GM23338 (cell line): Measurements from ENCODE around the gene SFSWAP. TPM values are rescaled to one million over a fixed set of nuclear protein-coding genes. Genes with fewer than 3 reads are reported as not detected.

Experiments used
- ATAC-seq: fragments of 200-7000 bp; cut with Tn5 transposase; 3 replicates; pipeline ENCODE4 v1.9.1; 2020
- DNase-seq: peaks from one replicate; pipeline ENCODE4 v3.0.0-alpha.2; 2015; ENCODE audit warnings: low spot score
- H2AFZ ChIP-seq: fragments of 200-600 bp; sonication (generic); 2 replicates; pipeline ENCODE4 v1.8.0; 2016; ENCODE audit warnings: antibody characterized with exemption, mild to moderate bottlenecking, moderate library complexity
- H3F3A ChIP-seq: fragments of 200-600 bp; sonication (generic); replicated peaks from 2 replicates; pipeline ENCODE4 v1.8.0; 2017; ENCODE audit warnings: antibody characterized with exemption, mixed run types, low read depth
- H3K27ac ChIP-seq: fragments of 200-600 bp; sonication (generic); 2 replicates; pipeline ENCODE4 v1.6.1; 2016; ENCODE audit warnings: low read depth
- H3K27me3 ChIP-seq: fragments of 200-600 bp; sonication (generic); 2 replicates; pipeline ENCODE4 v1.8.0; 2016; ENCODE audit warnings: mild to moderate bottlenecking, mixed run types, moderate library complexity; ENCODE audit not compliant: insufficient read depth
- H3K36me3 ChIP-seq: fragments of 200-600 bp; sonication (generic); 2 replicates; pipeline ENCODE4 v1.8.0; 2016; ENCODE audit warnings: mild to moderate bottlenecking; ENCODE audit not compliant: insufficient read depth
- H3K4me1 ChIP-seq: fragments of 200-600 bp; sonication (generic); 2 replicates; pipeline ENCODE4 v1.8.0; 2016; ENCODE audit warnings: mild to moderate bottlenecking, moderate library complexity; ENCODE audit not compliant: insufficient read depth
- H3K4me2 ChIP-seq: fragments of 200-600 bp; sonication (generic); 2 replicates; pipeline ENCODE4 v1.7.1; 2017; ENCODE audit warnings: mixed run types
- H3K4me3 ChIP-seq: fragments of 200-600 bp; sonication (generic); 2 replicates; pipeline ENCODE4 v1.6.1; 2016; ENCODE audit warnings: mixed run types
- H3K79me2 ChIP-seq: fragments of 200-600 bp; sonication (generic); replicated peaks from 2 replicates; pipeline ENCODE4 v1.8.0; 2017; ENCODE audit warnings: mild to moderate bottlenecking; ENCODE audit not compliant: insufficient read depth
- H3K9me2 ChIP-seq: fragments of 200-600 bp; sonication (generic); 2 replicates; pipeline ENCODE4 v1.8.0; 2017; ENCODE audit not compliant: insufficient read depth
- H4K20me1 ChIP-seq: fragments of 200-600 bp; sonication (generic); replicated peaks from 2 replicates; pipeline ENCODE4 v1.8.0; 2017; ENCODE audit warnings: mild to moderate bottlenecking; ENCODE audit not compliant: insufficient read depth
- H3K27ac Mint-ChIP-seq: 2 replicates; pipeline ENCODE4 v1.8.0; 2020; ENCODE audit warnings: inconsistent platforms, mild to moderate bottlenecking, moderate library complexity, mixed read lengths
- H3K27me3 Mint-ChIP-seq: 3 replicates; pipeline ENCODE4 v1.8.0; 2022; ENCODE audit warnings: low read depth, mild to moderate bottlenecking, moderate library complexity, mixed read lengths, inconsistent platforms; ENCODE audit not compliant: insufficient read depth, poor library complexity
- H3K36me3 Mint-ChIP-seq: 3 replicates; pipeline ENCODE4 v1.8.0; 2021; ENCODE audit warnings: low read depth, mild to moderate bottlenecking, inconsistent platforms, moderate library complexity, mixed read lengths
- H3K4me1 Mint-ChIP-seq: 3 replicates; pipeline ENCODE4 v1.8.0; 2020; ENCODE audit warnings: mild to moderate bottlenecking, inconsistent platforms, mixed read lengths
- H3K4me3 Mint-ChIP-seq: 3 replicates; pipeline ENCODE4 v1.8.0; 2021; ENCODE audit warnings: moderate library complexity, mild to moderate bottlenecking, inconsistent platforms, mixed read lengths
- H3K9me3 Mint-ChIP-seq: 3 replicates; pipeline ENCODE4 v1.8.0; 2020; ENCODE audit warnings: moderate library complexity, mild to moderate bottlenecking, inconsistent platforms, mixed read lengths
- CREB1 ChIP-seq: fragments of 250-450 bp; sonication (Bioruptor Pico); IDR thresholded peaks from 2 replicates; pipeline ENCODE4 v1.5.0; 2020; ENCODE audit warnings: low read depth, mild to moderate bottlenecking, moderate library complexity
- EZH2 ChIP-seq: fragments of 200-600 bp; sonication (generic); IDR thresholded peaks from one replicate; pipeline ENCODE4 v1.8.0; 2017; ENCODE audit warnings: antibody characterized with exemption, mild to moderate bottlenecking, low read depth; ENCODE audit not compliant: unreplicated experiment
- EZH2phosphoT487 ChIP-seq: fragments of 200-600 bp; sonication (generic); IDR thresholded peaks from one replicate; pipeline ENCODE4 v1.8.1; 2018; ENCODE audit warnings: antibody characterized with exemption; ENCODE audit not compliant: unreplicated experiment
- JUNB ChIP-seq: IDR thresholded peaks from one replicate; pipeline ENCODE4 v1.6.1; 2016; ENCODE audit warnings: antibody characterized with exemption; ENCODE audit not compliant: unreplicated experiment
- ZNF462 ChIP-seq: fragments of 250-450 bp; sonication (Bioruptor Pico); IDR thresholded peaks from 2 replicates; pipeline ENCODE4 v1.5.0; 2020; ENCODE audit warnings: mild to moderate bottlenecking, moderate library complexity
- polyA plus RNA-seq: library from polyadenylated mRNA; unstranded; fragments of >200 nt; fragmentation: Nextera tagmentation; extraction: Ambion mirVana; gene quantifications from 2 replicates; pipeline ENCODE4 v1.2.1, GENCODE V29; 2016
- total RNA-seq: library from RNA; depleted of rRNA; stranded (reverse); fragments of >200 nt; shearing (Covaris generic); gene quantifications from 2 replicates; pipeline ENCODE4 v1.2.3, GENCODE V29; 2014

SFSWAP gene
- total and polyA plus RNA-seq, 2 experiments from 2014 or later = 41.0 to 49.8 TPM

DNA sequence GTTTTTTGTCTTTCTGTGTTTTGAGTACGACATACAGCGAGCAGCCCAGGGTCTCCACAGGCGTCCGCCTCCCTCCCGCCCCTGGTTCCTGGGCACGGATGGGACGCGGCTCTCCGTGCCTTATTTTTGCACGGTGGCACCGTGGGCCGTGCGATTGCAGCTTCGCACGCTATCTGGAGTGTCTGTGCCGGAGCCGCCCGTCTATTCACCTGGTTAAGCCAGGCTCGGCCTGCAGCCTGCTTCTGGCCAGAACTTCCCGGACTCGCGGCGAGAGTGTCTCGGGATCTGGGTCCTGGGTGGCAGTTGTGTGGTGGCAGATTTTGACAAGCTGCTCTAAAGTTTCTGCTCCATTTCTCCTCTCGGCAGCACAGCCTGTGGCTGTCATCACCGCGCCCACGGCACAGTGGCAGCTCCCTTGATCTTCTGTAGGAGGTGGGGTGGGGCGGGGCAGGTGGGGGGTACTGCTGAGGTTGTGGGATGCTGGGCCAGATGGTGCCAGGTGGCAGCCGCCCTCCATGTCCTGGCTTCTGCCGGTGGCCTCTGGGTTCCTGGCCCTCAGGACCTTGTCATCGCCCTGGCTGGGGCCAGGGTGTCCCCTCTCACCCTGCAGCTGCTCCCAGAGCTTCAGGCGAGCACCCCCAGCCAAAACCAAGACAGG, 120.2 kb downstream of the SFSWAP start (continued):
- TF ChIP-seq ZNF462 (CRISPR knock-in tag) (no peak), CREB1 (CRISPR knock-in tag) (no peak), EZH2phosphoT487 (no peak)

- peaks cover 29% of the 10 kb centered on the region for H3K27me3 ChIP-seq
- no peak overlapping the region for H2AFZ ChIP-seq
- peak overlapping the region; percentile 69; the same call in 1 of the 3 replicates for H3K4me3 Mint-ChIP-seq
- no peak overlapping the region for H3K27ac Mint-ChIP-seq
- peaks cover 7% of the 10 kb centered on the region; the same call in 1 of the 2 replicates for H3K4me1 ChIP-seq
- peak overlapping the region; percentile 73; the same call in 1 of the 2 replicates for H3K4me3 ChIP-seq
- H3K27me3 Mint-ChIP-seq = peaks cover 18% of the 10 kb centered on the region
- DNase-seq (no peak), ATAC-seq (no peak)
- no peaks in the 10 kb centered on the region for H3K36me3 ChIP-seq
- no peaks in the 10 kb centered on the region; the same call in 1 of the 2 replicates for H3K79me2 ChIP-seq
- no peak overlapping the region for H3K27ac ChIP-seq
- H3K4me2 ChIP-seq = peak overlapping the region; percentile 93; the same call in 1 of the 2 replicates
- H3K36me3 Mint-ChIP-seq = no peaks in the 10 kb centered on the region; the same call in 2 of the 3 replicates
- TF ChIP-seq JUNB (no peak), CREB1 (CRISPR knock-in tag) (no peak), EZH2 (no peak)
- H4K20me1 ChIP-seq = no peaks in the 10 kb centered on the region; the same call in 1 of the 2 replicates
- 0 out of 2 replicates have a peak, but pooled peaks cover 3% of the 10 kb centered on the region for H3F3A ChIP-seq
- peaks cover 14% of the 10 kb centered on the region for H3K4me1 Mint-ChIP-seq
- H3K9me2 ChIP-seq = no peaks in the 10 kb centered on the region
- H3K9me3 Mint-ChIP-seq = no peaks in the 10 kb centered on the region
Observed at GRCh38 chr12:131831635-131832041, 120.7 kb downstream of the SFSWAP start.
